GM12891 (cell line): ENCODE results near the gene KCNJ4.

Source experiments
- POLR2A ChIP-seq: IDR thresholded peaks from 2 replicates; pipeline ENCODE4 v1.6.1; 2011; ENCODE audit warnings: low read depth, low read length, control low read depth
- POLR2AphosphoS5 ChIP-seq: IDR thresholded peaks from 2 replicates; pipeline ENCODE4 v1.6.1; 2011; ENCODE audit warnings: low read depth, low read length, control low read depth
- TAF1 ChIP-seq: IDR thresholded peaks from 2 replicates; pipeline ENCODE4 v1.6.1; 2011; ENCODE audit warnings: low read depth, low read length, control low read depth

GRCh38 chr22:38420734-38421133 lies 34.3 kb downstream of the KCNJ4 start:
- no peak for TF ChIP-seq POLR2AphosphoS5
- no peak for TF ChIP-seq POLR2A
- TF ChIP-seq TAF1: no peak
